OCI-LY3 (cell line): Measurements from ENCODE around the gene SP4.

ENCODE experiments used
- CTCF ChIP-seq: fragments of 200-600, 300-600 bp; sonication (generic); IDR thresholded peaks from 2 replicates; pipeline ENCODE4 v1.5.1; 2014; ENCODE audit warnings: antibody characterized with exemption, low read length, low read depth
- EZH2phosphoT487 ChIP-seq: fragments of 200-600 bp; shearing (Covaris generic); IDR thresholded peaks from 2 replicates; pipeline ENCODE4 v1.6.1; 2018; ENCODE audit warnings: antibody characterized with exemption, mixed run types, low read depth

DNA sequence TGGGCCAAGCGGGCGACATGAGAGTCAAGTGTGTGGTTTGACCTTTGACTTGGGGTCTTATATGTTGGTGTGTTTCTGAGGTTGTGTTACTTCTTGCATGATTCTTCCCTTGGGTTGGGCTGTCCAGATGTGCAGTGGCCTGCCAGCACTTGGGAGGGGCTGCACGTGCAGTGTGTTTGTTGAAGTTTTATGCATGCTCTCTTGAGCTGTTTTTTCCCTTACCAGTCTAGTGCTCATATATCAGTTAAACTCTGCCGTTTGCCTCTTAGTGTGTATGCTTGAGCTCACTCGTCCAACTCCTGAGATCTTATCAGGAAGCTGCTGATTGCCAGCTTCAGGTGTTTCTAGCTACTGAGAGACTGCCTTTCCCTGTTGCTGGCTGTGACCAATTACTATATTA is 23.1 kb downstream of the SP4 start:
- TF ChIP-seq CTCF (no peak), EZH2phosphoT487 (no peak)
